GM23338 (cell line): ENCODE measurements around the gene MINDY4. TPM values are rescaled to one million over a fixed set of nuclear protein-coding genes. Genes with fewer than 3 reads are reported as not detected.

ENCODE experiments used
- ATAC-seq: fragments of 200-7000 bp; cut with Tn5 transposase; 3 replicates; pipeline ENCODE4 v1.9.1; 2020
- DNase-seq: peaks from one replicate; pipeline ENCODE4 v3.0.0-alpha.2; 2015; ENCODE audit warnings: low spot score
- H2AFZ ChIP-seq: fragments of 200-600 bp; sonication (generic); 2 replicates; pipeline ENCODE4 v1.8.0; 2016; ENCODE audit warnings: antibody characterized with exemption, mild to moderate bottlenecking, moderate library complexity
- H3F3A ChIP-seq: fragments of 200-600 bp; sonication (generic); replicated peaks from 2 replicates; pipeline ENCODE4 v1.8.0; 2017; ENCODE audit warnings: antibody characterized with exemption, mixed run types, low read depth
- H3K27ac ChIP-seq: fragments of 200-600 bp; sonication (generic); 2 replicates; pipeline ENCODE4 v1.6.1; 2016; ENCODE audit warnings: low read depth
- H3K27me3 ChIP-seq: fragments of 200-600 bp; sonication (generic); 2 replicates; pipeline ENCODE4 v1.8.0; 2016; ENCODE audit warnings: mild to moderate bottlenecking, mixed run types, moderate library complexity; ENCODE audit not compliant: insufficient read depth
- H3K36me3 ChIP-seq: fragments of 200-600 bp; sonication (generic); 2 replicates; pipeline ENCODE4 v1.8.0; 2016; ENCODE audit warnings: mild to moderate bottlenecking; ENCODE audit not compliant: insufficient read depth
- H3K4me1 ChIP-seq: fragments of 200-600 bp; sonication (generic); 2 replicates; pipeline ENCODE4 v1.8.0; 2016; ENCODE audit warnings: mild to moderate bottlenecking, moderate library complexity; ENCODE audit not compliant: insufficient read depth
- H3K4me2 ChIP-seq: fragments of 200-600 bp; sonication (generic); 2 replicates; pipeline ENCODE4 v1.7.1; 2017; ENCODE audit warnings: mixed run types
- H3K4me3 ChIP-seq: fragments of 200-600 bp; sonication (generic); 2 replicates; pipeline ENCODE4 v1.6.1; 2016; ENCODE audit warnings: mixed run types
- H3K79me2 ChIP-seq: fragments of 200-600 bp; sonication (generic); replicated peaks from 2 replicates; pipeline ENCODE4 v1.8.0; 2017; ENCODE audit warnings: mild to moderate bottlenecking; ENCODE audit not compliant: insufficient read depth
- H3K9me2 ChIP-seq: fragments of 200-600 bp; sonication (generic); 2 replicates; pipeline ENCODE4 v1.8.0; 2017; ENCODE audit not compliant: insufficient read depth
- H4K20me1 ChIP-seq: fragments of 200-600 bp; sonication (generic); replicated peaks from 2 replicates; pipeline ENCODE4 v1.8.0; 2017; ENCODE audit warnings: mild to moderate bottlenecking; ENCODE audit not compliant: insufficient read depth
- H3K27ac Mint-ChIP-seq: 2 replicates; pipeline ENCODE4 v1.8.0; 2020; ENCODE audit warnings: inconsistent platforms, mild to moderate bottlenecking, moderate library complexity, mixed read lengths
- H3K27me3 Mint-ChIP-seq: 3 replicates; pipeline ENCODE4 v1.8.0; 2022; ENCODE audit warnings: low read depth, mild to moderate bottlenecking, moderate library complexity, mixed read lengths, inconsistent platforms; ENCODE audit not compliant: insufficient read depth, poor library complexity
- H3K36me3 Mint-ChIP-seq: 3 replicates; pipeline ENCODE4 v1.8.0; 2021; ENCODE audit warnings: low read depth, mild to moderate bottlenecking, inconsistent platforms, moderate library complexity, mixed read lengths
- H3K4me1 Mint-ChIP-seq: 3 replicates; pipeline ENCODE4 v1.8.0; 2020; ENCODE audit warnings: mild to moderate bottlenecking, inconsistent platforms, mixed read lengths
- H3K4me3 Mint-ChIP-seq: 3 replicates; pipeline ENCODE4 v1.8.0; 2021; ENCODE audit warnings: moderate library complexity, mild to moderate bottlenecking, inconsistent platforms, mixed read lengths
- H3K9me3 Mint-ChIP-seq: 3 replicates; pipeline ENCODE4 v1.8.0; 2020; ENCODE audit warnings: moderate library complexity, mild to moderate bottlenecking, inconsistent platforms, mixed read lengths
- CREB1 ChIP-seq: fragments of 250-450 bp; sonication (Bioruptor Pico); IDR thresholded peaks from 2 replicates; pipeline ENCODE4 v1.5.0; 2020; ENCODE audit warnings: low read depth, mild to moderate bottlenecking, moderate library complexity
- CTCF ChIP-seq, 2 experiments: fragments of 200-600 bp in 1 of 2; sonication (generic) in 1 of 2; conservative IDR thresholded peaks; 2 replicates each; pipeline versions ENCODE4 v1.5.1 to v1.6.1; 2016 to 2017; ENCODE audit warnings: antibody characterized with exemption in 2 of 2, low read depth in 2 of 2, mild to moderate bottlenecking in 2 of 2, moderate library complexity in 1 of 2
- ETS1 ChIP-seq: IDR thresholded peaks from 2 replicates; pipeline ENCODE4 v1.6.1; 2016; ENCODE audit warnings: antibody characterized with exemption
- EZH2 ChIP-seq: fragments of 200-600 bp; sonication (generic); IDR thresholded peaks from one replicate; pipeline ENCODE4 v1.8.0; 2017; ENCODE audit warnings: antibody characterized with exemption, mild to moderate bottlenecking, low read depth; ENCODE audit not compliant: unreplicated experiment
- EZH2phosphoT487 ChIP-seq: fragments of 200-600 bp; sonication (generic); IDR thresholded peaks from one replicate; pipeline ENCODE4 v1.8.1; 2018; ENCODE audit warnings: antibody characterized with exemption; ENCODE audit not compliant: unreplicated experiment
- JUNB ChIP-seq: IDR thresholded peaks from one replicate; pipeline ENCODE4 v1.6.1; 2016; ENCODE audit warnings: antibody characterized with exemption; ENCODE audit not compliant: unreplicated experiment
- NANOG ChIP-seq: IDR thresholded peaks from 2 replicates; pipeline ENCODE4 v1.6.1; 2016; ENCODE audit warnings: antibody characterized with exemption, borderline replicate concordance
- POLR2AphosphoS5 ChIP-seq: IDR thresholded peaks from 2 replicates; pipeline ENCODE4 v1.6.1; 2016; ENCODE audit warnings: antibody characterized with exemption, low read depth
- REST ChIP-seq: IDR thresholded peaks from one replicate; pipeline ENCODE4 v1.6.1; 2018; ENCODE audit warnings: antibody characterized with exemption; ENCODE audit not compliant: unreplicated experiment
- STAT1 ChIP-seq: IDR thresholded peaks from one replicate; pipeline ENCODE4 v1.6.1; 2016; ENCODE audit warnings: antibody characterized with exemption; ENCODE audit not compliant: unreplicated experiment
- ZNF114 ChIP-seq: fragments of 250-450 bp; sonication (Bioruptor Pico); IDR thresholded peaks from 2 replicates; pipeline ENCODE4 v1.5.0; 2020; ENCODE audit warnings: mild to moderate bottlenecking, moderate library complexity
- ZNF331 ChIP-seq: fragments of 250-450 bp; sonication (Bioruptor Pico); IDR thresholded peaks from 2 replicates; pipeline ENCODE4 v1.5.0; 2020; ENCODE audit warnings: low read depth, mild to moderate bottlenecking, moderate library complexity
- ZNF462 ChIP-seq: fragments of 250-450 bp; sonication (Bioruptor Pico); IDR thresholded peaks from 2 replicates; pipeline ENCODE4 v1.5.0; 2020; ENCODE audit warnings: mild to moderate bottlenecking, moderate library complexity
- polyA plus RNA-seq: library from polyadenylated mRNA; unstranded; fragments of >200 nt; fragmentation: Nextera tagmentation; extraction: Ambion mirVana; gene quantifications from 2 replicates; pipeline ENCODE4 v1.2.1, GENCODE V29; 2016
- total RNA-seq: library from RNA; depleted of rRNA; stranded (reverse); fragments of >200 nt; shearing (Covaris generic); gene quantifications from 2 replicates; pipeline ENCODE4 v1.2.3, GENCODE V29; 2014

MINDY4 gene
- total and polyA plus RNA-seq, 2 experiments from 2014 or later: 1.7 to 4.4 TPM

GRCh38 chr7:30930621-30931020 lies 159.4 kb downstream of the MINDY4 start:
- no peaks in the 10 kb centered on the region for H3K27me3 ChIP-seq
- ATAC-seq (no peak), DNase-seq (no peak)
- H3K36me3 Mint-ChIP-seq: no peaks in the 10 kb centered on the region
- no peaks in the 10 kb centered on the region for H4K20me1 ChIP-seq
- H3K79me2 ChIP-seq: no peaks in the 10 kb centered on the region
- H3K9me2 ChIP-seq: peaks cover 6% of the 10 kb centered on the region; the same call in 1 of the 2 replicates
- no peaks in the 10 kb centered on the region for H3K9me3 Mint-ChIP-seq
- H3K27ac ChIP-seq: no peak overlapping the region
- peaks cover 10% of the 10 kb centered on the region for H3K27me3 Mint-ChIP-seq
- no peak overlapping the region for H3K27ac Mint-ChIP-seq
- no peak overlapping the region for H3K4me3 Mint-ChIP-seq
- H3K36me3 ChIP-seq: no peaks in the 10 kb centered on the region
- TF ChIP-seq REST: no peak
- TF ChIP-seq POLR2AphosphoS5: no peak
- no peak for TF ChIP-seq CREB1 (CRISPR knock-in tag)
- TF ChIP-seq CTCF (conservative IDR thresholded peaks at IDR 0.05; ENCODE audit: low read depth in 2 of 2): no peak
- no peak for TF ChIP-seq ZNF331 (CRISPR knock-in tag)
- no peak for TF ChIP-seq JUNB
- TF ChIP-seq EZH2phosphoT487: no peak
- TF ChIP-seq ZNF462 (CRISPR knock-in tag): no peak
- TF ChIP-seq EZH2: no peak
- no peak for TF ChIP-seq ETS1
- TF ChIP-seq NANOG: no peak
- no peak for TF ChIP-seq ZNF114
- no peak for TF ChIP-seq STAT1
- no peak overlapping the region for H2AFZ ChIP-seq
- no peaks in the 10 kb centered on the region for H3F3A ChIP-seq
- peaks cover 7% of the 10 kb centered on the region; the same call in 2 of the 3 replicates for H3K4me1 Mint-ChIP-seq
- H3K4me2 ChIP-seq: no peak overlapping the region
- H3K4me3 ChIP-seq: no peak overlapping the region
- 0 out of 2 replicates have a peak, but pooled peaks cover 6% of the 10 kb centered on the region for H3K4me1 ChIP-seq
